Measurements from ENCODE around the gene SAMD1.
"Not testable (repeated sequence)": the region's sequence is repeated elsewhere in the genome, so short reads cannot be mapped to it uniquely, and the experiment has no call there.

The SAMD1 gene

DNA sequence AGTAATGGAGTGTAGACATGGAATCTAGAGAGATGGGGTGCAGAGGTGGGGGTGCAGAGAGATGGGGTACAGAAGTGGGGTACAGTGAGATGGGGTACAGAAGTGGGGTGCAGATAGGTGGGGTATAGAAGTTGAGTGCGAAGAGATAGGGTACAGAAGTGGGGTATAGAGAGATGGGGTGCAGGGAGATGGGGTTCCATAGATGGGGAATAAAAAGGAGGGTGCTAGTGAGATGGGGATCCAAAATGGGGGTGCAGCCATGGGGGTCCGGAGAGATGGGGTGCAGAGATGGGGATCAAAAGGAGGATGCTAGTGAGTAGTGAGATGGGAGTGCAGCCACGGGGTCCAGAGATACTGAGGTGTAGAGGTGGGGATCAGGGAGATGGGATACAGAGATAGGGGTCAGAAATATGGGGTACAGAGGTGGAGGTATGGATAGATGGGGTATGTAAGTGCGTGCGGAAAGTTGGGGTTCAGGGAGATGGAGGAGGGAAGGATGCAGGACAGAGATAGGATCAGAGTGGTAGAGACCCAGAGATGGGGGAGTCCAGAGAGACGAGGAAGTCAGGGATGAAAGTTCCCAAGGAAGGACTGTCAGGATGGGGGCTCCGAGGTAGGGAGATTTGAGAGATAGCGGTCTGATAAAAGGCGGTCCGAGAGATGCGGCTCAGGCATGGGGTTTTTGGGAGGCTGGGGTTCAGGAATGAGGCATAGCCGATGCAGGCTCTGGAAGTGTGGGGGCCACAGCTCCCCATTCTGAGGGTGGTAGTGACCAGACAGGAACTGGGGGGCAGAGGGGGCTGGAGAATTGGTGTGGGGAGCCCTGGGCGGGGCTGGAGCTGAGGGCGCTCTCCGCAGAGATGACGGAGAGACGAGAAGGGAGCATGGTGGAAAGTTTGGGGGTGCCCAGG, 32.1 kb downstream of the SAMD1 start:
- no peak for DNase-seq

DNA sequence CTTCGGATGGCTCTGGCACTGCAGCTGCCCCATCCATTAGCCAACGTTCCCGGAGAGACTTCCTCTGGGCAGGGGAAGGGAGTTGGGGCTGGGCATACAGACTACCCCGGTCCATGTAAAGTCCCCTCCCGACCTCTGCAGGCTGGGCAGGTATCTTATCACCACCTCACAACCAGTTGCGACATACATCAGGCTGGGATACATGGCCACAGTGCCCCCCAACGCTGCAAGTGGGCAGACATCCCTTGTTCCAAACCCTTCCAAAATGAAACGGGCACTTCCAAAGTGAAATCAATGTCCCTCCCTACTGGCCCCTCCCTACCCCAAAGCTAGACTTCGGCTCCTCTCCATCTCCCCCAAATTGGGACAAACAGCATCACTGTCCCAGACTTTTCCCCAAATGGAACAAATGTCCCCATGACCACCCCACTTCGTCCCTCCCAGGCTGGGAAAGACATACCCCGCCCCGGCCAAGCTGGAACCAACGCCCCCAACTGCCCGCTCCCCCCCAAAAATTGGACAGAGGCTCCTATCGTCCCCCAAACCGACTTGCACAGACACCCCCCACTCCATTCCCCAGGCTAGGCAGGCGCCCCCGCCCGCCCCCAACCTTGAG, 33.7 kb downstream of the SAMD1 start:
- no peak for DNase-seq

DNA sequence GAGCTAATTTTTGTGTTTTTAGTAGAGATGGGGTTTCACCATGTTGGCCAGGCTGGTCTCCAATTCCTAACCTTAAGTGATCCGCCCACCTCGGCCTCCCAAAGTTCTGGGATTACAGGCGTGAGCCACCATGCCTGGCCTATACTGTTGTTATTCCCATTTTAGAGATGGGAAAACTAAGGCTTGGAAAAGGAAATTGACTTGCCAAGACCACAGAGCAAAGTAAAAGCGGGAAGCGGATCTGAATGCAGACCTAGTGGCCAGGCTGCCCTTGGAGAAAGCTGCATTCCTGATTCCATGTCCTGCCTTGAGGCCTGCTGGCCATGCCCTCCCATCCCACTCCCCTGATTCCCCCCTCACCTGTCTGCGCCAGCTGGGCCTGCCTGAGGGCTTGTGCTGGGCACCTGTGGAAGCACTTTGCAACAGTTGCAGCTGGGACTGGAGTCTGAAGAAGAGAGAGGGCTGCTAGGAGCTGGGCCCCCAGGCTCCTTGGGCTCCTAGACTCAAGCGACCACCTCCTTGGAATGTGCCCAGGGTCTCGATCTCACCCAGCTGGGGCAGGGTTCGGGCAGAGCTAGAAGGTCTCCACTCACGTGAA, 34.4 kb downstream of the SAMD1 start:
- DNase-seq = no peak

DNA sequence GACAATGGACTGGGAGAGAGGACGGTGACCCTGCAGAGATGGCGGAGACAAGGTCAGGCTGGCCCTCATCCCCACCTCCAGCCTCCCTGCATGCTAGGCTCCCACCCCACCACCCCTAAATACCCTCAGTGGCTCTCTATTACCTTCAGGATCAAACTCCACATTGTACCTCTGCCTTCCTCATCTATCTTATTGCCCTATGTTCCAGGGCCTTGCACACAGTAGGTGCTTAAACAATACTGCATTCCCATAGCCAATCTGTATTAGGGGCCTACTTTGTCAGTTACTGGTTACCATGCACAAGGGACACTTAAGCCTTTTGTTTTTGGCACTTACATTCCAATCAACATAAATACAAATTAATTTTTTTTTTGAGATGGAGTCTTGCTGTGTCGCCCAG, 35.2 kb downstream of the SAMD1 start:
- DNase-seq = no peak

DNA sequence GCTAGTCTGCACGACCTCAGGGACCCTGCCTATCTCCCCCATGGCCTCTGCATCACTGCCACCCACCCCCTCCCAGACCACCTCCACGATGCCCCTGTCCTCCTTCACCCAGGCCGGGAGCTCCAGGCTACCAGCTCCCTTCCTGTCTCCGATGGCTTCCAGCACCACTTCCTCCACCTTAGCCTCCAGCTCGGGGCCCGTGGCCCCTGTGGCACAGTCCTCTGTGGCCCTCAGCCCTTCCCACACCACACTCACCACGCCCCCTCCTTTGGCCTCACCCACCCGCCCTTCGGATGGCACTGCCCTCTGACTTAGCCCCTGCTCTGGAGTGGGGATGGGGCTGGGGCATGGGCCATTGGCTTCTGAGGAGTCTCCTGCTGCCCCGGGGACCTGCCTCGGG, 35.8 kb downstream of the SAMD1 start:
- no peak for DNase-seq

DNA sequence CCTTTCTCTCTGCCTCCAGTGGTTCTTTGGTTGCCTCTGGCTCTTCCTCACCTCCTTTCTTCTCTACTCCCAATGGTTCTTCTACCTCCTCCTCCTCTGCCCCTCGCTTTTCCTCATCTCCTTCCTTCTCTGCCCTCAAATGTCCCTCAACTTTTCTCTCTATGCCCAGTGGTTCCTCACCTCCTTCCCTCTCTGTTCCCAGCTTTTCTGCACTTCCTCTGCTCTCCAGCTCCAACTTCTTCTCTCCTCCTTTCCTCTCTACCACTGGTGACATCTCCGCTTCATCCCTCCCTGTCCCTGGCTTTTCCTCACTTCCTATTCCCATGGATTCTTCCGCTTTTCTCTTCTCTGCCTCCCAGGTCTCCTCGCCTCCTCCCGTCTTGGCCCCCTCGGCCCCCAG, 36.5 kb downstream of the SAMD1 start:
- DNase-seq = no peak

DNA sequence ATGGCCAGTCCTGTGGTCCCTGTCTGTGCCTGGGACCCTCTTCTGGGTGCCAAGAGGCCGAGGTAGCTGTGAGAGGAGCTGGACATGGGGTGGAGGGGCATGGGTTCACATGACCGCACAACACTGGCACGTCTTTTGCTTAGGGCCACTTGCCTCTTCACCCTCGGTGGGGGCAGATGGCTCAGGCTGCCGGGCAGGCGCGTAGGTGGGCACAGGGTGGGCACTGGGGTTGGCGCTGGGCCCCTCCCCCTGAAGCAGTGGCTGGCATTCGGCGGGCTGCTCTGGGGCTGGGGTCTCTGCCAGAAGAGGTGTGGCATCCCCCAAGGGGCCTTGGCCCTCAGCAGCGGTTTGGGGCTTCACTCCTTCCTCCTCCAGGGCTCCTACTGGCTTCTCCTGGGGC, 37.1 kb downstream of the SAMD1 start:
- DNase-seq = no peak

DNA sequence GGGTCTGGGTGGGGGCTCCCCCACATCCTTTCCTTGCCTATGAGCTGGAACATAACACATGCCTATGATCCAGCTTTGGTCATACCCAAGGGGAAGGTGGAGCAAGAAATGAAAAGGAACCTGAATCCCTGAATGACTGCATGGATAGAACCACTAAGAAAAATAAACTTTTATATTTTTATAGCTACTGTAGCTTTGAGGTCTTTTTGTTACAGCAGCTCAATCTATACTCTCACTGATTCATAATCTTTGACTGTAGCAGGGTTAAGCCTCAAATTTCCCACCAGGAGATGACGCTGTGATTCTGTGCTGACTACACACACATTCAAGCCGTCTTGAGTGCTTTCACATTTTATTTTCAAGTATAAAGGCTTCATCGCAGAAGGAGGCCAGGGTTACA, 37.5 kb downstream of the SAMD1 start:
- DNase-seq = no peak

DNA sequence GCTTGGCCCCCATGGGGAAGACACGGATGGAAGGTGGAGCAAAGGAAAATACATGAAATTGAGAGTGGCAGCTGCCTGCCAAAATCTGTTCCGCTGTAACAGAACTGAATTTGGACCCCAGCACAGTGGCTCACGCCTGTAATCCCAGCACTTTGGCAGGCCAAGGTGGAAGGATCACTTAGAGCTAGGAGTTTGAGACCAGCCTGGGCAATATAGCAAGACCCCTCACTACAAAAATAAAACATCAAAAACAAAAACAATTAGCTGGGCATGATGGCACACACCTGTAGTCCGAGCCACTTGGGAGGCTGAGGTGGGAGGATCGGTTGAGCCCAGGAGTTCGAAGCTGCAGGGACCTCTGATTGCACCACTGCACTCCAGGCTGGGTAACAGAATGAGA, 38.1 kb downstream of the SAMD1 start:
- no peak for DNase-seq

DNA sequence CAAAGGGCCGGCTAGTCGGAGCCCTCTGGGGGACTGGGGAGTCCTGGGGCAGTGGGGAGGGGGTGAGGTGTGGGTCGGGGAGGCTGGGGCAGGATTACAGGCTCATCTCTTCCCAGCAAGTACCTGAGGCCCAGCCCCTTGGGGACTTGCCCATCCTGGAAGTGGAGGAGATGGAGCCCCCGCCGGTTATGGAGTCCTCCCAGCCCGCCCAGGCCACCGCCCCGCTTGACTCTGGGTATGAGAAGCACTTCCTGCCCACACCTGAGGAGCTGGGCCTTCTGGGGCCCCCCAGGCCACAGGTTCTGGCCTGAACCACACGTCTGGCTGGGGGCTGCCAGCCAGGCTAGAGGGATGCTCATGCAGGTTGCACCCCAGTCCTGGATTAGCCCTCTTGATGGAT, 38.6 kb downstream of the SAMD1 start:
- no peak for DNase-seq

DNA sequence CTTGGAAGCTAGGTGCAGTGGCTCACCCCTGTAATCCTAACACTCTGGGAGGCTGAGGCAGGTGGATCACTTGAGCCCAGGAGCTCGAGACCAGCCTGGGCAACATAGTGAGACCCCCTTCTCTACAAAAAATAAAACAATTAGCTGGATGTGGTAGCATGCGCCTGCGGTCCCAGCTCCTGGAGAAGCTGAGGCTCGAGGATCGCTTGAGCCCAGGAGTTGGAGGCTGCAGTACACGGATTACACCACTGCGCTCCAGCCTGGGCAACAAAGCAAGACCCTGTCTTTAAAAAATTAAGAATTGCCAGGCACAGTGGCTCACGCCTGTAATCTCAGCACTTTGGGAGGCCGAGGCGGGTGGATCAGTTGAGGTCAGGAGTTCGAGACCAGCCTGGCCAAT, 39.6 kb downstream of the SAMD1 start:
- DNase-seq = not testable (repeated sequence)

DNA sequence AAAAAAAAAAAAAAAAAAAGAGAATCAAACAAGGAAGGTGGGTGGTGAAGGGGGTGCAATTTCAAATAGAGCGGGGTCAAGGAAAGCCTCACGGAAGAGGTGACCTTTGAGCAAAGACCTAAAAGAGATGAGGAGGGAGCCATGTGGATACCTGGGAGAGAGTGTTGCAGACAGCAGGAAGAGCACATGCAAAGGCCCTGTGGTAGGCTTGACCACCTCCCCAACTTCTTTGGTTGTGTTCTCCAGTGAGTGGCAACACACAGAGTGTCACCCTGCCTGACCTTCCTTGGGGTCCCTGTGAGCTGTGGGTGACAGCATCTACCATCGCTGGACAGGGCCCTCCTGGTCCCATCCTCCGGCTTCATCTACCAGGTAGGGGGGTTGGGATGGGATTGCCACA, 40.0 kb downstream of the SAMD1 start:
- DNase-seq = no peak

DNA sequence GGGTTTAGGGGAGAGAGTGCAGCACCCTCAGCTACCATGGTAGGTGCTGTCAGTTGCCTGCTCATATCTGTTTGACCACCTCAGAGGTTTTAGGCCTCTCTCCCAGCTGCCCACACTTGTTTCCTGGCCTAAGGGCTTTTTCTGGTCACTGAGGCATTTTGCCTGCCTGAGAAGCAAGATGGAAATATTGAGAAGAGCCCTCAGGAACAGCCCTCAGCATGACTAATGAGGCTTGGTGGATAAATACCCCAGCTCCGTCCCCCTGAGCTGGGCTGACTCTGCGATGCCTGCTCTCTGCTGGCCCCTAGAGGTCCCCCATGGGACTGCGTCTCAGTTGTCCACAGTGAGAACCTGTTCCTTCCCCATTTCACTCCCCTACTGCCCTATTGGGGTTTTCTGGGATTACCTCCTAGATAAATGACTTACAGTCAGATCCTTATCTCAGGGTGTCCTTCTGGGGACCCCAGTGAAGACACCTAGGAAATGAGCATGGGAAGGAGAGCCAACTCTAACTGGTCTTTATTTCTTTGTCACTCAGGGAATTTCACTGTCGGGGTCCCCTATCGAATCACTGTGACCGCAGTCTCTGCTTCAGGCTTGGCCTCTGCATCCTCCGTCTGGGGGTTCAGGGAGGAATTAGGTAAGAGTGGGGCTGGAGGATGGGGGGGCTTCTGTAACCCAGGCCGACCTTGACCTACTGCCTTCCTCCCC, 42.0 kb downstream of the SAMD1 start:
- no peak for DNase-seq

DNA sequence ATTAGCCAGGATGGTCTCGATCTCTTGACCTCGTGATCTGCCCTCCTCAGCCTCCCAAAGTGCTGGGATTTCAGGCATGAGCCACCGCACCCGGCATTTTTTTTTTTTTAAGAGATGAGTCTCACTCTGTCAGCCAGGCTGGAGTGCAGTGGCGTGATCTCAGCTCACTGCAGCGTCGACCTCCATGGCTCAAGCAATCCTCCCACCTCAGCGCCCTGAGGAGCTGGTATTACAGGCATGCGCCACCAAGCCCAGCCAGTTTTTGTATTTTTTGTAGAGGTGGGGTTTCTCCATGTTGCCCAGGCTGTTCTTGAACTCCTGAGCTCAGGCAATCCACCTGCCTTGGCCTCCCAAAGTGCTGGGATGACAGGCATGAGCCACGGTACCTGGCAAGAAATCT, 42.7 kb downstream of the SAMD1 start:
- DNase-seq = not testable (repeated sequence)

DNA sequence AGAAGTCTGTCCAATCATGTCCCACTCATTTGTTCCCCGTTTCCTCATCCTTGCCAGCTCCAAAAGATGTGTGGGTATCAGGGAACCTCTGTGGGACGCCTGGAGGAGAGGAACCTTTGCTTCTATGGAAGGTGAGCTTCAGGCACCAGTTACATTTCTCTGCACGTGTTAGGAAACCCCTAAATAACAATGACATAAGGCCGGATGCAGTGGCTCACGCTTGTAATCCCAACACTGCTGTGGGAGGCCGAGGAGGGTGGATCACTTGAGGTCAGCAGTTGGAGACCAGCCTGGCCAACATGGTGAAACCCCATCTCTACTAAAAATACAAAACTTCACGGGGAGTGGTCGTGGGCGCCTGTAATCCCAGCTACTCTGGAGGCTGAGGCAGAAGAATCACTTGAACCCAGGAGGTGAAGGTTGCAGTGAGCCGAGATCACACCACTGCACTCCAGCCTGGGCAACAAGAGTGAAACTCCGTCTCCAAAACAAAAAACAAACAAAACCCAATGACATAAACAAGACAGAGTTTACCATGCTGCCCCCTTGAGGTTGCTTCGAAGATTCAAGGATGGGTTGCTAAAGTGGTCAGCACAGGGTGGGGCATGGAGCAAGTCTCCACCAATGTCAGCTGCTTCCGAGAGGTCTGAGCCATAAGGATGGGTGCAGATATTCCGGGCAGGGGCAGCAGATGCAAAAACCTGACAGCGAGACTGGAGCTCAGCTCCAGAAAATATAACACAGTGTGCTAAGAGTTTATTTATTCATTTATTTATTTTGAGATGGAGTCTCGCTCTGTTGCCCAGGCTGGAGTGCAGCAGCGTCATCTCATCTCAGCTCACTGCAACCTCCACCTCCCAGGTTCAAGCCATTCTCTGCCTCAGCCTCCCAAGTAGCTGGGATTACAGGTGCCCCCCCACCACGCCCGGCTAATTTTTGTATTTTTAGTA, 47.6 kb downstream of the SAMD1 start:
- DNase-seq = not testable (repeated sequence)

DNA sequence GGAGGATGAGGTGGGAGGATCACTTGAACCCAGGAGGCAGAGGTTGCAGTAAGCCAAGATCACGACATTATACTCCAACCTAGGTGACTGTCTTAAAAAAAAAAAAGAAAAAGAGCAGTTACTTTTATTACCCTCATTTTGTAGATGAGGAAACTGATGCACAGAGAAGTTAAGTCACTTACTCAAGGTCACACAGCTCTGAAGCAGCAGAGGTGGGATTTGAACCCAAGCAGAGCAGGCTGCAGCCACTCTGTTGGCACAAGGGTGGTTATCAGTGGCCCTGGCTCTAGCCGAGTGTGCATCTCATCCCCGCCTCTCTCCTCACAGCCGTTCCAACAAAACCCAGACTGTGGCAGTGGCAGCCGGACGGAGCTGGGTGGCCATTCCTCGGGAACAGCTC, 51.4 kb downstream of the SAMD1 start:
- no peak for DNase-seq
